ENCODE data around the gene POLR2F. TPM values are rescaled to one million over a fixed set of nuclear protein-coding genes. Genes with fewer than 3 reads are reported as not detected.

The POLR2F gene
- total RNA-seq, 1 experiment from 2014 or later: 138 TPM

GRCh38 chr22:37989146-37990045, 35.9 kb downstream of the POLR2F start (continued):
- TF ChIP-seq FOXP4 (CRISPR knock-in tag; IDR thresholded peaks at IDR 0.05): no peak
- no peak for TF ChIP-seq CTCF (IDR thresholded peaks at IDR 0.05)
- TF ChIP-seq SMAD3 (CRISPR knock-in tag; IDR thresholded peaks at IDR 0.05; ENCODE audit: borderline replicate concordance): no peak
- TF ChIP-seq PRDM15 (CRISPR knock-in tag; IDR thresholded peaks at IDR 0.05): no peak

GRCh38 chr22:37990301-37990700, 36.8 kb downstream of the POLR2F start:
- Mint-ChIP-seq H3K27me3 (ENCODE audit: low read depth) (peaks cover 3% of the 10 kb centered on the region; the same call in 1 of the 2 replicates), H3K36me3 (no peaks in the 10 kb centered on the region), H3K4me1 (peaks cover 4% of the 10 kb centered on the region), H3K27ac (no peak overlapping the region), H3K4me3 (no peak overlapping the region), H3K9me3 (no peaks in the 10 kb centered on the region)
- CTCF ChIA-PET: interaction anchor here (0.8 to 1.5 kb wide), 3 partner anchors 10 to 62 kb away, joined by 3 read pairs; no protein-coding TSS in a partner anchor
- ATAC-seq: no peak
- DNase-seq (ENCODE audit: low spot score): no peak
- POLR2A ChIA-PET: no interaction called here
- TF ChIP-seq MXD4 (CRISPR knock-in tag; IDR thresholded peaks at IDR 0.05; ENCODE audit: borderline replicate concordance): no peak
- no peak for TF ChIP-seq NR3C1 (CRISPR knock-in tag; conservative IDR thresholded peaks at IDR 0.05; ENCODE audit: low read depth)
- TF ChIP-seq ATF2 (CRISPR knock-in tag; IDR thresholded peaks at IDR 0.05; ENCODE audit: borderline replicate concordance, low read depth): no peak
- no peak for TF ChIP-seq FOXK1 (CRISPR knock-in tag; IDR thresholded peaks at IDR 0.05)
- TF ChIP-seq ZNF425 (CRISPR knock-in tag; conservative IDR thresholded peaks at IDR 0.05): no peak
- no peak for TF ChIP-seq TEAD4 (CRISPR knock-in tag; IDR thresholded peaks at IDR 0.05)
- TF ChIP-seq FOXP4 (CRISPR knock-in tag; IDR thresholded peaks at IDR 0.05): no peak
- no peak for TF ChIP-seq KAT7 (CRISPR knock-in tag; IDR thresholded peaks at IDR 0.05; ENCODE audit: borderline replicate concordance)
- TF ChIP-seq ZNF138 (CRISPR knock-in tag; conservative IDR thresholded peaks at IDR 0.05): no peak
- no peak for TF ChIP-seq ZBTB21 (CRISPR knock-in tag; IDR thresholded peaks at IDR 0.05; ENCODE audit: borderline replicate concordance)
- TF ChIP-seq FOXP1 (CRISPR knock-in tag; IDR thresholded peaks at IDR 0.05; ENCODE audit: borderline replicate concordance): no peak
- TF ChIP-seq ZNF121 (CRISPR knock-in tag; IDR thresholded peaks at IDR 0.05): no peak
- no peak for TF ChIP-seq SMAD4 (CRISPR knock-in tag; IDR thresholded peaks at IDR 0.05)
- no peak for TF ChIP-seq E2F1 (CRISPR knock-in tag; IDR thresholded peaks at IDR 0.05)
- TF ChIP-seq SP1 (CRISPR knock-in tag; conservative IDR thresholded peaks at IDR 0.05): no peak
- no peak for TF ChIP-seq PRRX2 (CRISPR knock-in tag; IDR thresholded peaks at IDR 0.05)
- no peak for TF ChIP-seq EMX1 (CRISPR knock-in tag; IDR thresholded peaks at IDR 0.05)

All from WTC11 (cell line).